H9 (cell line): ENCODE results near the gene SLC1A4. TPM values are rescaled to one million over a fixed set of nuclear protein-coding genes. Genes with fewer than 3 reads are reported as not detected.
"Not testable (repeated sequence)": the region's sequence is repeated elsewhere in the genome, so short reads cannot be mapped to it uniquely, and the experiment has no call there.

Experiments
- DNase-seq: peaks from one replicate; pipeline ENCODE4 v3.0.0-alpha.2; 2017
- H2AFZ ChIP-seq: one replicate; pipeline ENCODE4 v1.6.1; 2013; ENCODE audit warnings: mild to moderate bottlenecking, low read length, control low read depth, moderate library complexity
- H2AK5ac ChIP-seq: 2 replicates; pipeline ENCODE4 v1.6.1; 2013; ENCODE audit warnings: low read length, control low read depth, mixed read lengths; ENCODE audit not compliant: insufficient read length
- H2BK120ac ChIP-seq: one replicate; pipeline ENCODE4 v1.6.1; 2013; ENCODE audit warnings: low read depth, mild to moderate bottlenecking, low read length, control low read depth, inconsistent platforms; ENCODE audit not compliant: poor library complexity, severe bottlenecking
- H2BK12ac ChIP-seq: 2 replicates; pipeline ENCODE4 v1.6.1; 2013; ENCODE audit warnings: low read length, control low read depth, mixed read lengths, low read depth; ENCODE audit not compliant: insufficient read length
- H2BK15ac ChIP-seq: 2 replicates; pipeline ENCODE4 v1.6.1; 2013; ENCODE audit warnings: low read depth, low read length, control low read depth
- H2BK20ac ChIP-seq: one replicate; pipeline ENCODE4 v1.6.1; 2013; ENCODE audit warnings: low read depth, mild to moderate bottlenecking, low read length, control low read depth, inconsistent platforms; ENCODE audit not compliant: poor library complexity, severe bottlenecking
- H2BK5ac ChIP-seq: 2 replicates; pipeline ENCODE4 v1.6.1; 2013; ENCODE audit warnings: low read length, control low read depth, mixed read lengths; ENCODE audit not compliant: insufficient read length
- H3K14ac ChIP-seq: 2 replicates; pipeline ENCODE4 v1.6.1; 2013; ENCODE audit warnings: low read length, control low read depth; ENCODE audit not compliant: insufficient read depth
- H3K18ac ChIP-seq: 2 replicates; pipeline ENCODE4 v1.6.1; 2013; ENCODE audit warnings: low read depth, mild to moderate bottlenecking, mixed read lengths, low read length, control low read depth; ENCODE audit not compliant: insufficient read length
- H3K23ac ChIP-seq: 2 replicates; pipeline ENCODE4 v1.6.1; 2013; ENCODE audit warnings: low read length, control low read depth, mixed read lengths, low read depth; ENCODE audit not compliant: insufficient read length
- H3K23me2 ChIP-seq: 2 replicates; pipeline ENCODE4 v1.6.1; 2013; ENCODE audit warnings: low read depth, mild to moderate bottlenecking, mixed read lengths, low read length, control low read depth; ENCODE audit not compliant: insufficient read length, poor library complexity, severe bottlenecking
- H3K27ac ChIP-seq: 2 replicates; pipeline ENCODE4 v1.5.1; 2013; ENCODE audit warnings: low read length, control low read depth, mixed read lengths, low read depth; ENCODE audit not compliant: insufficient read length
- H3K27me3 ChIP-seq: 2 replicates; pipeline ENCODE4 v1.6.1; 2013; ENCODE audit warnings: low read length, control low read depth, inconsistent platforms; ENCODE audit not compliant: insufficient read depth
- H3K4ac ChIP-seq: 2 replicates; pipeline ENCODE4 v1.6.1; 2013; ENCODE audit warnings: low read depth, mild to moderate bottlenecking, control low read depth, inconsistent platforms, low read length, moderate library complexity
- H3K4me1 ChIP-seq: 2 replicates; pipeline ENCODE4 v1.6.1; 2013; ENCODE audit warnings: low read length, control low read depth, inconsistent platforms; ENCODE audit not compliant: insufficient read depth
- H3K4me2 ChIP-seq: 2 replicates; pipeline ENCODE4 v1.6.1; 2013; ENCODE audit warnings: low read length, control low read depth, mixed read lengths; ENCODE audit not compliant: insufficient read length, insufficient read depth
- H3K56ac ChIP-seq: 2 replicates; pipeline ENCODE4 v1.6.1; 2013; ENCODE audit warnings: low read depth, mild to moderate bottlenecking, mixed read lengths, low read length, control low read depth; ENCODE audit not compliant: insufficient read length
- H3K79me1 ChIP-seq: 2 replicates; pipeline ENCODE4 v1.6.1; 2013; ENCODE audit warnings: low read depth, mild to moderate bottlenecking, moderate library complexity, low read length, control low read depth, inconsistent platforms; ENCODE audit not compliant: insufficient read depth, poor library complexity, severe bottlenecking
- H3K79me2 ChIP-seq: 2 replicates; pipeline ENCODE4 v1.6.1; 2013; ENCODE audit warnings: low read length, control low read depth, inconsistent platforms; ENCODE audit not compliant: insufficient read depth
- H3K9ac ChIP-seq: 2 replicates; pipeline ENCODE4 v1.6.1; 2013; ENCODE audit warnings: low read length, control low read depth, mixed read lengths; ENCODE audit not compliant: insufficient read length; ENCODE audit errors: extremely low read depth
- H3K9me3 ChIP-seq: one replicate; pipeline ENCODE4 v1.6.1; 2013; ENCODE audit warnings: low read depth, low read length, inconsistent platforms; ENCODE audit not compliant: control insufficient read depth
- H3T11ph ChIP-seq: one replicate; pipeline ENCODE4 v1.6.1; 2013; ENCODE audit warnings: mild to moderate bottlenecking, low read length, control low read depth, inconsistent platforms
- H4K20me1 ChIP-seq: one replicate; pipeline ENCODE4 v1.6.1; 2013; ENCODE audit not compliant: control insufficient read depth, insufficient read length, insufficient read depth
- H4K5ac ChIP-seq: 2 replicates; pipeline ENCODE4 v1.6.1; 2013; ENCODE audit warnings: low read depth, mild to moderate bottlenecking, mixed read lengths, low read length, control low read depth; ENCODE audit not compliant: insufficient read length
- H4K8ac ChIP-seq: replicated peaks from 2 replicates; pipeline ENCODE4 v1.6.1; 2013; ENCODE audit warnings: low read length, control low read depth, mixed read lengths, low read depth; ENCODE audit not compliant: insufficient read length
- H4K91ac ChIP-seq: 2 replicates; pipeline ENCODE4 v1.6.1; 2013; ENCODE audit warnings: low read depth, mild to moderate bottlenecking, moderate library complexity, mixed read lengths, low read length, control low read depth; ENCODE audit not compliant: insufficient read length
- H3K27ac Mint-ChIP-seq, 3 experiments: 2 replicates in 2 of 3; 3 replicates in 1 of 3; pipeline ENCODE4 v1.8.0; 2020 to 2021; ENCODE audit warnings: mixed read lengths in 3 of 3, mild to moderate bottlenecking in 1 of 3, moderate library complexity in 1 of 3
- H3K27me3 Mint-ChIP-seq: 2 replicates; pipeline ENCODE4 v1.8.0; 2021; ENCODE audit warnings: low read depth, mild to moderate bottlenecking, moderate library complexity, mixed read lengths
- H3K36me3 Mint-ChIP-seq, 3 experiments: 2 replicates in 2 of 3; 3 replicates in 1 of 3; pipeline ENCODE4 v1.8.0; 2020 to 2021; ENCODE audit warnings: low read depth in 3 of 3, mixed read lengths in 3 of 3; ENCODE audit not compliant: insufficient read depth in 1 of 3
- H3K4me1 Mint-ChIP-seq, 2 experiments: 2 replicates each; pipeline ENCODE4 v1.8.0; 2020; ENCODE audit warnings: mixed read lengths in 2 of 2
- H3K4me3 Mint-ChIP-seq, 2 experiments: 2 replicates in 1 of 2; 3 replicates in 1 of 2; pipeline ENCODE4 v1.8.0; 2020 to 2021; ENCODE audit warnings: mild to moderate bottlenecking in 2 of 2, mixed read lengths in 2 of 2, moderate library complexity in 1 of 2
- H3K9me3 Mint-ChIP-seq, 2 experiments: 2 replicates in 1 of 2; 3 replicates in 1 of 2; pipeline ENCODE4 v1.8.0; 2020; ENCODE audit warnings: mild to moderate bottlenecking in 2 of 2, mixed read lengths in 2 of 2, moderate library complexity in 1 of 2
- WGBS: extraction: QIAGEN DNeasy Blood & Tissue Kit; methylation state at CpG from one replicate; pipeline ENCODE4 v1.1.7; 2013; ENCODE audit warnings: missing lambda C conversion rate, low lambda C conversion rate, mixed read lengths; ENCODE audit not compliant: insufficient read length; ENCODE audit errors: extremely low coverage; 5-methylcytosine and 5-hydroxymethylcytosine counted together
- total RNA-seq: library from RNA; stranded (reverse); gene quantifications from 2 replicates; pipeline ENCODE4 v1.2.1, GENCODE V29; 2021
- TF ChIP-seq, protein P1 (sequence below): fragments of 200-600 bp; sonication (generic); conservative IDR thresholded peaks from 3 replicates; pipeline ENCODE4 v1.8.0; 2021; ENCODE audit warnings: antibody characterized with exemption, mild to moderate bottlenecking

SLC1A4 gene
- total RNA-seq, 1 experiment from 2014 or later = 1.9 TPM

DNA sequence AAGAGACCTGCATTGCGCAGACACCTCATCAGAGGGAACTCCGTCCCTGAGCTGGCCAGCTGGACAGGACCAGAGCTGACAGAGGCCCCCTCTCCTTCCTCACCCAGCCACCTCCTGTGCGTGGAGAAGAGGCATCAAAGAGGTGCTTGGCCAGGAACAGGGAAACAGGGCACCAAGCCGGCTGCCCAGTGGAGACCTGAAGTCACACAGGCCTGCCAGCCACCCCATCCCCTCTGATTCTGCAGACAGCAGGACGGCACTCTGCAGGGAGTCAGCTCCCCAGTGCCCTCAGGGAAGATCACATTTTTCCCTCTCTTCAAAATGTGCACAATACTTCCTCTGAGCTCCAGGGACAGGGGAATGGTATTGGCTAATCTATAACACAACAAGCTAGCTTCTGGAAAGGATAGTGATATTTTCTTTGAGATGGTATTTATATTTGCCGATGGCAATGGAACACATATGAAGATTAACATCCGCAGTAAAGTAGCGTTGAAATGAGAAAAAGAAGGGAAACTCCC lies 30.5 kb downstream of the SLC1A4 start:
- H3K36me3 Mint-ChIP-seq = peaks cover 0 to 2% (median 0%) of the 10 kb centered on the region in 3 experiments; a peak in 3 of 7 replicates
- Histone ChIP-seq H4K20me1 (no peaks in the 10 kb centered on the region), H3K23ac (no peak overlapping the region), H3K79me1 (no peaks in the 10 kb centered on the region), H3T11ph (no peak overlapping the region), H3K79me2 (no peaks in the 10 kb centered on the region), H2AFZ (no peak overlapping the region), H4K91ac (no peak overlapping the region), H2BK5ac (no peak overlapping the region), H3K27me3 (no peaks in the 10 kb centered on the region), H3K9ac (no peak overlapping the region), H3K9me3 (no peaks in the 10 kb centered on the region), H3K56ac (no peak overlapping the region), H3K18ac (no peak overlapping the region), H2AK5ac (no peak overlapping the region), H2BK15ac (no peak overlapping the region), H2BK120ac (no peak overlapping the region), H4K8ac (no peak overlapping the region), H4K5ac (no peak overlapping the region), H2BK12ac (no peak overlapping the region), H3K23me2 (no peaks in the 10 kb centered on the region), H2BK20ac (no peak overlapping the region), H3K4me2 (no peak overlapping the region), H3K4ac (no peak overlapping the region), H3K4me1 (no peaks in the 10 kb centered on the region), H3K27ac (no peak overlapping the region), H3K14ac (no peak overlapping the region)
- no CpG with 5 or more reads among the region's 8 CpGs for WGBS
- peaks cover 0 to 9% of the 10 kb centered on the region in 2 experiments; a peak in 3 of 4 replicates for H3K4me1 Mint-ChIP-seq
- no peaks in the 10 kb centered on the region for H3K9me3 Mint-ChIP-seq
- TF ChIP-seq, protein P1, sequence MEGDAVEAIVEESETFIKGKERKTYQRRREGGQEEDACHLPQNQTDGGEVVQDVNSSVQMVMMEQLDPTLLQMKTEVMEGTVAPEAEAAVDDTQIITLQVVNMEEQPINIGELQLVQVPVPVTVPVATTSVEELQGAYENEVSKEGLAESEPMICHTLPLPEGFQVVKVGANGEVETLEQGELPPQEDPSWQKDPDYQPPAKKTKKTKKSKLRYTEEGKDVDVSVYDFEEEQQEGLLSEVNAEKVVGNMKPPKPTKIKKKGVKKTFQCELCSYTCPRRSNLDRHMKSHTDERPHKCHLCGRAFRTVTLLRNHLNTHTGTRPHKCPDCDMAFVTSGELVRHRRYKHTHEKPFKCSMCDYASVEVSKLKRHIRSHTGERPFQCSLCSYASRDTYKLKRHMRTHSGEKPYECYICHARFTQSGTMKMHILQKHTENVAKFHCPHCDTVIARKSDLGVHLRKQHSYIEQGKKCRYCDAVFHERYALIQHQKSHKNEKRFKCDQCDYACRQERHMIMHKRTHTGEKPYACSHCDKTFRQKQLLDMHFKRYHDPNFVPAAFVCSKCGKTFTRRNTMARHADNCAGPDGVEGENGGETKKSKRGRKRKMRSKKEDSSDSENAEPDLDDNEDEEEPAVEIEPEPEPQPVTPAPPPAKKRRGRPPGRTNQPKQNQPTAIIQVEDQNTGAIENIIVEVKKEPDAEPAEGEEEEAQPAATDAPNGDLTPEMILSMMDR = no peak
- H3K4me3 Mint-ChIP-seq = no peak overlapping the region
- H3K27me3 Mint-ChIP-seq = no peaks in the 10 kb centered on the region
- no peak overlapping the region for H3K27ac Mint-ChIP-seq
- no peak for DNase-seq

DNA sequence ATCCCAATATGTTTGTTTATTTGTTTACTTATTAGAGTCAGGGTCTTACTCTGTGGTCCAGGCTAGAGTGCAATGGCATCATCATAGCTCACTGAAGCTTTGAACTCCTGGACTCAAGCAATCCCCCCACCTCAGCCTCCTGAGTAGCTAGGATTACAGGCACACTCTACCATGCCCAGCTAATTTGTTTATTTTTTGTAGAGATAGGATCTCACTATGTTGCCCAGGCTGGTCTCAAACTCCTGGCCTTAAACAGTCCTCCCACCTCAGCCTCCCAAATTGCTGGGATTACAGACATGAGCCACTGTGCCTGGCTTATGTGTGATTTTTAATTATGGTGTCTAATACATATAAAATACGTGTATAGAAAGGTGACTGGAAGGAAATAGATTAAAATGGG lies 31.1 kb downstream of the SLC1A4 start:
- not testable (repeated sequence) for H3K9ac ChIP-seq, H3K27ac ChIP-seq, H4K91ac ChIP-seq, H3K23ac ChIP-seq, H4K8ac ChIP-seq, H3K4me1 Mint-ChIP-seq, H3K4me2 ChIP-seq, H2BK15ac ChIP-seq, H2AFZ ChIP-seq, H3K4me1 ChIP-seq, H2AK5ac ChIP-seq, H3T11ph ChIP-seq, H3K9me3 ChIP-seq, H4K5ac ChIP-seq, H3K9me3 Mint-ChIP-seq, H3K14ac ChIP-seq, H2BK12ac ChIP-seq, H3K18ac ChIP-seq, H2BK20ac ChIP-seq, H4K20me1 ChIP-seq, H3K27ac Mint-ChIP-seq, H3K4me3 Mint-ChIP-seq, H3K4ac ChIP-seq, H3K27me3 ChIP-seq, H3K23me2 ChIP-seq, H2BK120ac ChIP-seq, H3K56ac ChIP-seq, H3K79me1 ChIP-seq, H3K79me2 ChIP-seq, H2BK5ac ChIP-seq, DNase-seq, H3K36me3 Mint-ChIP-seq, H3K27me3 Mint-ChIP-seq
- WGBS = no CpG with 5 or more reads among the region's 1 CpG
